Endothelial cell of umbilical vein (primary cell): ENCODE measurements around the gene SLC38A8. TPM values are rescaled to one million over a fixed set of nuclear protein-coding genes. Genes with fewer than 3 reads are reported as not detected.

Experiments used
- BruUV-seq: library from RNA; stranded (reverse); fragments of 400-500 nt; replicated peaks from 2 replicates; lab custom pipeline; 2021; lab: Mats Ljungman, UMichigan
- CTCF ChIA-PET: fragments of 300-600, 350-600 bp; sonication (Branson Sonifier 250); formaldehyde crosslinking; loops from one replicate; lab custom pipeline; 2021; ENCODE audit warnings: antibody characterized with exemption, inconsistent platforms; lab: Charles Lee
- POLR2A ChIA-PET: fragments of 300-600, 350-600 bp; sonication (Branson Sonifier 250); formaldehyde crosslinking; loops from one replicate; lab custom pipeline; 2021; ENCODE audit warnings: antibody characterized with exemption, inconsistent platforms; lab: Charles Lee
- DNase-seq: peaks from one replicate; pipeline ENCODE4 v3.0.0-alpha.2; 2011; ENCODE audit warnings: low read depth, low spot score
- FAIRE-seq: peaks from 2 replicates; lab custom pipeline; 2011; peaks lifted over from hg19 to GRCh38; lab: Jason Lieb, UNC
- H2AFZ ChIP-seq: 2 replicates; pipeline ENCODE4 v1.6.0; 2012; ENCODE audit warnings: low read depth, low read length, control low read depth, inconsistent platforms
- H3K27ac ChIP-seq: 2 replicates; pipeline ENCODE4 v1.5.1; 2011; ENCODE audit warnings: low read depth, mild to moderate bottlenecking, control low read depth, low read length, moderate library complexity; ENCODE audit not compliant: insufficient read depth
- H3K27me3 ChIP-seq, 2 experiments: 2 replicates each; pipeline versions ENCODE4 v1.6.0 to v1.6.1; 2011; ENCODE audit warnings: low read length in 2 of 2, mixed read lengths in 1 of 2; ENCODE audit not compliant: control insufficient read depth in 2 of 2, insufficient read depth in 2 of 2
- H3K36me3 ChIP-seq, 2 experiments: 2 replicates in 1 of 2; 3 replicates in 1 of 2; pipeline ENCODE4 v1.5.1; 2011; ENCODE audit warnings: low read length in 2 of 2, mild to moderate bottlenecking in 1 of 2, moderate library complexity in 1 of 2; ENCODE audit not compliant: control insufficient read depth in 2 of 2, insufficient read depth in 2 of 2; ENCODE audit errors: extremely low read depth in 1 of 2
- H3K4me1 ChIP-seq: 3 replicates; pipeline ENCODE4 v1.5.1; 2011; ENCODE audit warnings: mild to moderate bottlenecking, low read length; ENCODE audit not compliant: control insufficient read depth, insufficient read depth; ENCODE audit errors: extremely low read depth
- H3K4me2 ChIP-seq: 2 replicates; pipeline ENCODE4 v1.6.1; 2011; ENCODE audit warnings: low read length, control low read depth, mixed read lengths; ENCODE audit not compliant: insufficient read depth
- H3K4me3 ChIP-seq, 3 experiments: fragments of 200-600 bp in 1 of 3; sonication (generic), shearing (Covaris generic) in 1 of 3; replicated peaks in 1 of 3; 2 replicates each; pipeline ENCODE4 v1.5.1; 2011 to 2016; ENCODE audit warnings: control low read depth in 3 of 3, low read length in 3 of 3, mild to moderate bottlenecking in 2 of 3, inconsistent platforms in 1 of 3, low read depth in 1 of 3, moderate library complexity in 1 of 3; ENCODE audit not compliant: insufficient read depth in 1 of 3
- H3K79me2 ChIP-seq: 2 replicates; pipeline ENCODE4 v1.6.0; 2012; ENCODE audit warnings: low read length, inconsistent platforms; ENCODE audit not compliant: control insufficient read depth, insufficient read depth
- H3K9ac ChIP-seq: replicated peaks from 2 replicates; pipeline ENCODE3; 2011; ENCODE audit warnings: low read length, control low read depth; ENCODE audit not compliant: insufficient read depth; ENCODE audit errors: extremely low read depth
- H3K9me1 ChIP-seq: replicated peaks from 3 replicates; pipeline ENCODE4 v1.6.0; 2011; ENCODE audit warnings: mild to moderate bottlenecking, low read length; ENCODE audit not compliant: control insufficient read depth, insufficient read depth; ENCODE audit errors: extremely low read depth
- H3K9me3 ChIP-seq: replicated peaks from 2 replicates; pipeline ENCODE4 v1.5.1; 2012; ENCODE audit warnings: low read length, inconsistent platforms; ENCODE audit not compliant: control insufficient read depth, insufficient read depth
- H4K20me1 ChIP-seq: replicated peaks from 2 replicates; pipeline ENCODE3; 2011; ENCODE audit warnings: mild to moderate bottlenecking, low read length; ENCODE audit not compliant: control insufficient read depth, insufficient read depth; ENCODE audit errors: extremely low read depth
- EZH2 ChIP-seq: IDR thresholded peaks from 2 replicates; pipeline ENCODE4 v1.6.1; 2012; ENCODE audit warnings: borderline replicate concordance, low read depth, mild to moderate bottlenecking, moderate library complexity, low read length, inconsistent platforms; ENCODE audit not compliant: severe bottlenecking
- FOS ChIP-seq: IDR thresholded peaks from 2 replicates; pipeline ENCODE4 v1.6.1; 2011; ENCODE audit warnings: mild to moderate bottlenecking, low read length, moderate library complexity, borderline replicate concordance; ENCODE audit not compliant: insufficient read depth
- GATA2 ChIP-seq: IDR thresholded peaks from 2 replicates; pipeline ENCODE4 v1.7.0; 2011; ENCODE audit warnings: low read depth, mild to moderate bottlenecking, moderate library complexity, mixed read lengths, low read length; ENCODE audit not compliant: insufficient read length, insufficient read depth
- JUN ChIP-seq: IDR thresholded peaks from 2 replicates; pipeline ENCODE4 v1.6.1; 2011; ENCODE audit warnings: borderline replicate concordance, low read depth; ENCODE audit not compliant: insufficient read length, insufficient read depth
- MAX ChIP-seq: IDR thresholded peaks from 2 replicates; pipeline ENCODE4 v1.6.1; 2011; ENCODE audit not compliant: insufficient read depth, insufficient read length
- MYC ChIP-seq: IDR thresholded peaks from one replicate; pipeline ENCODE4 v1.6.1; 2011; ENCODE audit warnings: mild to moderate bottlenecking, low read depth, low read length
- POLR2A ChIP-seq: IDR thresholded peaks from 2 replicates; pipeline ENCODE4 v1.6.1; 2012; ENCODE audit warnings: low read depth, mild to moderate bottlenecking, control low read depth, low read length
- POLR2AphosphoS5 ChIP-seq: IDR thresholded peaks from 2 replicates; pipeline ENCODE4 v1.6.1; 2012; ENCODE audit warnings: low read depth, mild to moderate bottlenecking, control low read depth, low read length, moderate library complexity; ENCODE audit not compliant: insufficient read depth
- dilution Hi-C: fragments of 300-500 bp; cut with MboI; formaldehyde crosslinking; loops from one replicate; pipeline ENCODE4 v1.15.0; 2019; ENCODE audit warnings: low sequenced_read_pairs; ENCODE audit not compliant: extremely low pct_ligation_motif_present
- intact Hi-C: fragments of 100-400 bp; cut with micrococcal nuclease; formaldehyde crosslinking; loops from one replicate; pipeline ENCODE4 v1.10.0; 2022
- polyA plus RNA-seq, 4 experiments: library from polyadenylated mRNA; depleted of rRNA in 3 of 4; stranded (reverse) in 3 of 4; unstranded in 1 of 4; fragments of >200 nt; gene quantifications; 2 replicates each; pipeline versions ENCODE4 v1.2.1 to v1.2.3, GENCODE V29; 2011 to 2012; ENCODE audit warnings: missing spikeins in 1 of 4
- total RNA-seq: library from RNA; stranded (reverse); gene quantifications from 2 replicates; pipeline ENCODE4 v1.2.3, GENCODE V29; 2021
- TF ChIP-seq, protein P1 (sequence below), 2 donors: IDR thresholded peaks; 1 replicate in 1 of 2; 2 replicates in 1 of 2; pipeline ENCODE4 v1.5.1; 2011; ENCODE audit warnings: low read length in 2 of 2, mild to moderate bottlenecking in 2 of 2, moderate library complexity in 2 of 2, control low read depth in 1 of 2, inconsistent platforms in 1 of 2, low read depth in 1 of 2; ENCODE audit not compliant: insufficient read depth in 1 of 2; ENCODE audit errors: extremely low read depth in 1 of 2

The SLC38A8 gene
- total and polyA plus RNA-seq, 2 donors (not counting 3 experiments of a cell fraction or from before 2014, with no cell fraction given) = not detected

- Histone ChIP-seq H3K27ac (no peak overlapping the region), H3K9ac (no peak overlapping the region), H3K9me3 (no peaks in the 10 kb centered on the region), H3K4me1 (no peaks in the 10 kb centered on the region), H4K20me1 (no peaks in the 10 kb centered on the region), H3K36me3 (no peaks in the 10 kb centered on the region), H3K27me3 (peaks cover 0 to 1% of the 10 kb centered on the region in 2 experiments), H2AFZ (no peak overlapping the region), H3K9me1 (no peaks in the 10 kb centered on the region), H3K79me2 (no peaks in the 10 kb centered on the region), H3K4me2 (no peak overlapping the region), H3K4me3 (no peak overlapping the region)
- ChIA-PET CTCF (no interaction called here), POLR2A (no interaction called here)
- no TSS peak for BruUV-seq
- DNase-seq (no peak), FAIRE-seq (no peak)
- intact Hi-C loops = no loop called here
- TF ChIP-seq JUN = no peak
- TF ChIP-seq, protein P1, sequence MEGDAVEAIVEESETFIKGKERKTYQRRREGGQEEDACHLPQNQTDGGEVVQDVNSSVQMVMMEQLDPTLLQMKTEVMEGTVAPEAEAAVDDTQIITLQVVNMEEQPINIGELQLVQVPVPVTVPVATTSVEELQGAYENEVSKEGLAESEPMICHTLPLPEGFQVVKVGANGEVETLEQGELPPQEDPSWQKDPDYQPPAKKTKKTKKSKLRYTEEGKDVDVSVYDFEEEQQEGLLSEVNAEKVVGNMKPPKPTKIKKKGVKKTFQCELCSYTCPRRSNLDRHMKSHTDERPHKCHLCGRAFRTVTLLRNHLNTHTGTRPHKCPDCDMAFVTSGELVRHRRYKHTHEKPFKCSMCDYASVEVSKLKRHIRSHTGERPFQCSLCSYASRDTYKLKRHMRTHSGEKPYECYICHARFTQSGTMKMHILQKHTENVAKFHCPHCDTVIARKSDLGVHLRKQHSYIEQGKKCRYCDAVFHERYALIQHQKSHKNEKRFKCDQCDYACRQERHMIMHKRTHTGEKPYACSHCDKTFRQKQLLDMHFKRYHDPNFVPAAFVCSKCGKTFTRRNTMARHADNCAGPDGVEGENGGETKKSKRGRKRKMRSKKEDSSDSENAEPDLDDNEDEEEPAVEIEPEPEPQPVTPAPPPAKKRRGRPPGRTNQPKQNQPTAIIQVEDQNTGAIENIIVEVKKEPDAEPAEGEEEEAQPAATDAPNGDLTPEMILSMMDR (IDR thresholded peaks at IDR 0.05; ENCODE audit: extremely low read depth in 1 of 2, insufficient read depth in 1 of 2, low read depth in 1 of 2, low read length in 2 of 2) = no peak
- no peak for TF ChIP-seq POLR2A
- TF ChIP-seq MAX = no peak
- TF ChIP-seq POLR2AphosphoS5 = no peak
- no peak for TF ChIP-seq FOS
- TF ChIP-seq MYC = no peak
- no peak for TF ChIP-seq EZH2
- TF ChIP-seq GATA2 = no peak
- dilution Hi-C loops = no loop called here
These were observed 37.2 kb downstream of the SLC38A8 start for GRCh38 chr16:84005391-84005790.
